GM18499 (cell line): ENCODE data around the gene CHRNA10.
"Not testable (repeated sequence)": the region's sequence is repeated elsewhere in the genome, so short reads cannot be mapped to it uniquely, and the experiment has no call there.

Experiments
- ATAC-seq: cut with Tn5 transposase; IDR thresholded peaks from one replicate; pipeline ENCODE4 v1.9.1; 2021; ENCODE audit warnings: moderate number of reproducible peaks; ENCODE audit not compliant: insufficient read depth, unreplicated experiment

CHRNA10 gene

DNA sequence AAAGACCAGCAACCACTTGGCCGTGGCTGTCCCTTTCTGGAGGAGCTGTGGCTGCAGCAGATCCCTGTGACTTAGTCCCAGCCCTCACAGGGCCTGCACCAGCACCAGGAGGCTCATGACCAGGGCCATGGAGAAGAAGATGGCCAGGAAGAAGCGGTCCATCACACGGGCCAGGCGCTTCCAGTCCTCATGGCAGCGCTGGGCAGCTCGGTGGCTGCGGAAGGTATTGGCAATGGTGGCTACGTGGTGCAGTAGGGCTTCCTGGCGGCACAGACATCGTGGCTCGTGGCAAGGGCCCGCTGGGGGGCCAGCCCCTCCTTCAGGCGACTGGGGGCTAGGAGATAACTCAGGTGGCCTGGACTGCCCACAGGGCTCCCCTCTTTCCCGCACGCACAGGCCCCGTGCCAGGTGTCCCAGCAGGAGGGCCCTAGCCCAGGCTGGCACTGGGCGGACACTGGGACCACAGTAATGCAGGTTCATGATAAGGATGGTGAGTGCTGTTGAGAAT lies 5.1 kb downstream of the CHRNA10 start:
- ATAC-seq: no peak

DNA sequence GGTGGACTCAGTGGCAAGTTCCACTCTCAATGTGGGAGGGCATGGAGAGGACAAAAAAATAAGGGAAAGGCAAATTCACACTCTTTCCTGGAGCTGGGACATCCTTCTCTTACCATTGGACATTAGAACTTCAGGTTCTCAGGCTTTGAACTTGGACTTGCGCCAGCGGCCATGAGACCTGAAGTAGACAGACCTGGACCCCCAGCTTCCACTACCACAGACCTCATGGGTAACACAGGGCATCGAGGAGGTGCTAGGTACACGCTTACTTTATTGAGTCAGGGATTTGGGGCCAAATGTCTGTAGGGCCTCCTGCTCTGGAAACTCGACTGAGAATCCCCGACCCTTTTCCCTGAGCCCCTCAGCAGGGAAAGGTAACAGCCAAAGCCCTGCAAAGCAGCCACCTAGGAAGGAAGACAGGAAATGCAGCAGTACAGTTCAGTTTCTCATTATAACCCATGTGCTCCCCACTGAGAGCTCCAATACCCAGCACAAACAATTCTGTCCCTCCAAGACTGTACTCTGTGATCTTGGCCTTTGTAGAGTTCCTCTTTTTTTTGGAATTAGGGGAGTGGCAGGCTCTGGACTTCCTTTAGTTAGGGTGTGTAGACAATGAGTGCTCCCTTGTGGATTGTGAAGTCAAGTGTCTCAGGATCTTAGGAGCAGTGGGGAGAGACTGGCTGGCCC lies 5.7 kb downstream of the CHRNA10 start:
- ATAC-seq: no peak

DNA sequence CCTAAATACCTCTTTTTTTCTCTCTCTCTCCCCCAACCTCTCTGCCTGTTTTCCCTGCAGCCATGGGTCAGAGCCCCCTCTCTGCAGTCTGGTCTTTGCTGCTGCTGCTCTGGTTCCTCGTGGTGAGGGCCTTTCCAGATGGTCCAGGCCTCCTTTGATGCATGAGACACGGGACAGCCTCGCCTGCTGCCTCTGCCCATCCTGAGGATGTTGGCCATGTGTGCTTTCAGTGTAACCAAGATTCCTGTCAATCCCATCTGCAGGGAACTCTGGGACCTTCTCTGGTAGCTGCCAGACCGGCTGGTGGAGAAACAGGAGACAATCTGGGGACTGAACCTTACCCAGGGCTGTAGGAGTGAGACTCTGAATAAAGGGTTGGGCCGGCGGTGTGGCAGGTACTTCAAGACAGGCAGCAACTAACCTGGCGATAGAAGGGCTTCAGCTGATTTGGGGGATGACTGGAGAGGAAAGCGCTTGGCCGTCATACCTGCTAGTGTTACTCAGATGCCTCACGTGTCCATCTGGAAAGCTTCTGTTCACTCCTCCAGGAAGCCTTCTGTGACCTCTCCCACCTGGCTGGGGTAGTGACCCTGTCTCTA lies 7.1 kb downstream of the CHRNA10 start:
- ATAC-seq: no peak

DNA sequence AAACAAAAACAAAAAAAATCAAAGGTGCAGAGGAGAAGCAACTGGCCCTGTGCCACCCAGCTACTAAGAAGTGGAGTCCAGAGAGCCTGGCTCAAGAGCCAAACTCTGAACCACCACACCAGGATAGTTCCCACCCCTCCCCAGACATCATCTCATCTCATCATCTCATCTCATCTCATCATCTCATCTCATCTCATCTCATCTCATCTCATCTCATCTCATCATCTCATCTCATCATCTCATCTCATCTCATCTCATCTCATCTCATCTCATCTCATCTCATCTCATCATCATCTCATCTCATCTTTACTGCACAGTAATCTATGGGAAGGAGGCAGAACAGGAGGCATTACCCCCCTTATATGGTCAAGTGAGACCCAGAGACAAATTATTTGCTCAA lies 8.3 kb downstream of the CHRNA10 start:
- no peak for ATAC-seq

DNA sequence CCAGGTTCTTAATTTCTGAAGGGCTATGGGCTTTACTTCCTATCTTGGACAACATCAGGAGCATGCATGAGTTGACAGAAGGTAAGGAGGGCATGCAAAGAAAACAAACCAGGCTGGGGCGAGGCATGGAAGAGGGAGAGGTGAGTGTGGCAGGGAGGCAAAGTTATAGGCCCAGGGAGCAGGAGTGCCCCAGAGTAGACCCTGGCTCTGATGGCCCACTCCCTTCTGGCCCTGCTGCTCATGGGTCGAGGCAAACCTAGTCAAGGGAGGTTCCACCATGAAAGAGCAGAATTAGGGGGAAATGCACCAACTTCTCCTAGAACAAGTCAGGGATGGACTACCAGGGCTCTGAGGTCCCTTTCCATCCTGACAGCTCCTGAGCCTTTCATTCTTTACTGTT lies 10.2 kb downstream of the CHRNA10 start:
- no peak for ATAC-seq

DNA sequence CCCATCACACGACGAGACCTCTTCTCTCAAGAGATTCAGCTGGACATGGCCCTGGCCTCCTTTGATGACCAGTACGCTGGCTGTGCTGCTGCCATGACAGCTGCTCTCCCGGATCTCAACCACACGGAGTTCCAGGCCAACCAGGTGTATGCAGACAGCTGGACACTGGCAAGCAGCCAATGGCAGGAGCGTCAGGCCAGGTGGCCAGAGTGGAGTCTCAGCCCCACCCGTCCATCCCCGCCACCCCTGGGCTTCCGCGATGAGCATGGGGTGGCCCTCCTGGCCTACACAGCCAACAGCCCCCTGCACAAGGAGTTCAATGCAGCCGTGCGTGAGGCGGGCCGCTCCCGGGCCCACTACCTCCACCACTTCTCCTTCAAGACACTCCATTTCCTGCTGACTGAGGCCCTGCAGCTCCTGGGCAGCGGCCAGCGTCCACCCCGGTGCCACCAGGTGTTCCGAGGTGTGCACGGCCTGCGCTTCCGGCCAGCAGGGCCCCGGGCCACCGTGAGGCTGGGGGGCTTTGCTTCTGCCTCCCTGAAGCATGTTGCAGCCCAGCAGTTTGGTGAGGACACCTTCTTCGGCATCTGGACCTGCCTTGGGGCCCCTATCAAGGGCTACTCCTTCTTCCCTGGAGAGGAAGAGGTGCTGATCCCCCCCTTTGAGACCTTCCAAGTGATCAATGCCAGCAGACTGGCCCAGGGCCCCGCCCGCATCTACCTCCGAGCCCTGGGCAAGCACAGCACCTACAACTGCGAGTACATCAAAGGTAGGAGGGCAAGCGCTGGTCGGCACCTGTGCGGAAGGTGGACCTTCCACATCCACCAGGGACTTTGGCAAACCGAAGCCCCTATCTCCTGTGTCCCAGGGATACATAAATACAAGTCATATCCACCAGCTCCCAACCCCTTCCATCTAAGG lies 11.3 kb downstream of the CHRNA10 start:
- no peak for ATAC-seq

DNA sequence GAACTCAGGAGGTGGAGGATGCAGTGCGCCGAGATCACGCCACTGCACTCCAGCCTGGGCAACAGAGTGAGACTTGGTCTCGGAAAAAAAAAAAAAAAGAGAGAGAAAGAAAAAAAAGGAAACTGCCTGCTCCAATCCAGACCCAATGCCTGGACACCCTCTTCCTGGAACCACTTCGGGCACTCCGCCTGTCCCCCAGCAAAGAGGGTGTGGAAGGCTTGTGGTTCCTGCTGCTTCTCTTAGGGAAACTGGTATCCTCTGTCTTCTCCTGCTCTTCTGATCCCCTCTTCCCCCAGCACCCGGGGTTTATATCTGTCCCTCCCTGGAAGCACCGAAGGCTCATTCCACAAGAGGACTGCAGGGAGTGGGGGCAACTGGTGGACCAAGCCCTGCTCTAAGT lies 12.9 kb downstream of the CHRNA10 start:
- ATAC-seq: no peak

DNA sequence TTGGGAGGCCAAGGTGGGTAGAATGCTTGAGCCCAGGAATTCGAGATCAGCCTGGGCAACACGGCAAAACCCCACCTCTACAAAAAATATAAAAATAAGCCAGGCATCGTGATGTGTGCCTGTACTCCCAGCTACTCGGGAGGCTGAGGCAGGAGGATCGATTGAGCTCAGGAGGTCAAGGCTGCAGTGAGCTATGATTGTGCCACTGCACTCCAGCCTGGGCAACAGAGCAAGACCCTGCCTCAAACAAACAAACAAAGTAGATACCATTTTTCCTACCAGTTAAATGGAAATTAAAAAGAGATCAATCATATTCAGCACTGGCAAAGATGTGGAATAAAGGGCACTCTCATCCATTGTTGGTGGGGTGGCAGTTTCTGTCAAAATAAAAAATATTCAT lies 13.9 kb downstream of the CHRNA10 start:
- not testable (repeated sequence) for ATAC-seq

DNA sequence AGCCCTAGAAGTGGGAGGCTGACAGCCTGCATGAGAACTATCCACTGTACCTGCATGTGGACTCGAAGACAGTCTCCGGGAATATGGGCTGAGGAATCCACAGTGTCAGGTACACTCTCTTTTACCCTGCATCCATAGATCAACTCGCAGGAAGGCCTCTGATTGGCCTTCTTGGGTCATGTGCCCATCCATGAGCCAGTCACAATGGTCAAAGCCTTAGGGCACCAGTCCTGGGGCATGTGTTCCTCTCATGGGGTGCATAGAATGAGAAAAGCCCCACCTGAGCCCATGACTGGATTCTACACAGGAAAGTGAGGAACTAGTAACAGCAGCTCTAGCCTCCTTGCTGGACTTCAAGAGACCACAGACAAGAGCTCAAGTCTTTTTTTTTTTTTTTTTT lies 15.6 kb downstream of the CHRNA10 start:
- ATAC-seq: no peak

DNA sequence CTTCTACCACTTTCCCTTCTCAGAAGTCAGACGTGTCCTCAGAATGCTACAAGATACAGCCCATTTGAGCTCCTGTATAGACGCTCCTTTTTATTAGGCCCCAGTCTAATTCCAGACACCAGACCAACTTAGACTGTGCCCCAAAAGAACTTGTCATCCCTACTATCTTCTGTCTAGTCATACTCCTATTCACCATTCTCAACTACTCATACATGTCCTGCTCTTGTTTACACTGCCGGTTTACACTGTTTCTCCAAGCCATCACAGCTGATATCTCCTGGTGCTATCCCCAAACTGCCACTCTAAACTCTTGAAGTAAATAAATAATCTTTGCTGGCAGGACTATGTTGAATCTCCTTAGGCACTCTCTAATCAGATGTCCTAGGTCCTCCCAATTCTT lies 18.7 kb downstream of the CHRNA10 start:
- not testable (repeated sequence) for ATAC-seq

DNA sequence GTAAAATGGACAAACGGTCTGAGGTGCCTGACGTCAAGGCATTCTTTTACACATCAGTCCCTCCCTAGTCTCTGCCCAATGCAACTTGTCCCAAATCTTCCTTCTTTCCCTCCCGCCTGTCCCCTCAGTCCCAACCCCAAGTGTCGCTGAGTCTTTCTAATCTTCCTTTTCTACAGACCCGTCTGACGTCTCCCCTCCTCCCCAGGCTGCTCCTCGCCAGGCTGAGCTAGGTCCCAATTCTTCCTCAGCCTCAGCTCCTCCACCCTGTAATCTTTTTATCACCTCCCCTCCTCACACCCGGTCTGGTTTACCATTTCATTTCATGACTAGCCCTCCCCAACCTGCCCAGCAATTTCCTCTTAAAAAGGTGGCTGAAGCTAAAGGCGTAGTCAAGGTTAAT lies 21.8 kb downstream of the CHRNA10 start:
- not testable (repeated sequence) for ATAC-seq

DNA sequence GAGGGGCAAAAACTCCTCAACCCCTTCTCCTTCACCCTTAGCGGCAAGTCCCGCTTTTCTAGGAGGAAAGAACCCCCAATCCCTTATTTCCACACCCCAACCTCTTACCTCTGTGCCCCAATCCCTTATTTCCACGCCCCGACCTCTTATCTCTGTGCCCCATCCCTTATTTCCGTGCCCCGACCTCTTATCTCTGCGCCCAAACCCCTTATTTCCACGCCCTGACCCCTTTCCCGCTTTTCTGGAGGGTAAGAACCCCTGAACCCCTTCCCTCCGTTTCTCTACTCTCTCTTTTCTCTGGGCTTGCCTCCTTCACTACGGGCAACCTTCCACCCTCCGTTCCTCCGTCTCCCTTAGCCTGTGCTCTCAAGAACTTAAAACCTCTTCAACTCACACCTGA lies 22.3 kb downstream of the CHRNA10 start:
- ATAC-seq: not testable (repeated sequence)

DNA sequence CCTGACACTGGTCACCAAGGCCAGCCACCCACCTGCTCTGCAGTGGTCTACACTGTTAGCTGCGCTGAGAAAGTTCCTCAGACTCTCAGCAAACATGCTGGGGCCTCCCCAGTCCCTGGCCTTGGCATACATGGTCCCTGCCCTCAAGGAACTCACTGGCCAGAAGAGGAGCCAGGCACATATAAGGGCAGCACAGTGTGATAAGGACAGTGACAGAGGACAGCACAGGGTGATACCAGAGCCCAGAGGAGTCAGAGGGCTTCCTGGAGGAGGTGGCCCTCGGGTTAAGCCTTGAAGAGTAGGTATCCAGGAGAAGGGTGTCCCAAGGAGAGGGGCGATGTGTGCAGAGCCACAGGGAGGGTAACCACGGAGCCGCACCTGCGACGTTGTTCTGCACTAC lies 25.6 kb downstream of the CHRNA10 start:
- no peak for ATAC-seq

DNA sequence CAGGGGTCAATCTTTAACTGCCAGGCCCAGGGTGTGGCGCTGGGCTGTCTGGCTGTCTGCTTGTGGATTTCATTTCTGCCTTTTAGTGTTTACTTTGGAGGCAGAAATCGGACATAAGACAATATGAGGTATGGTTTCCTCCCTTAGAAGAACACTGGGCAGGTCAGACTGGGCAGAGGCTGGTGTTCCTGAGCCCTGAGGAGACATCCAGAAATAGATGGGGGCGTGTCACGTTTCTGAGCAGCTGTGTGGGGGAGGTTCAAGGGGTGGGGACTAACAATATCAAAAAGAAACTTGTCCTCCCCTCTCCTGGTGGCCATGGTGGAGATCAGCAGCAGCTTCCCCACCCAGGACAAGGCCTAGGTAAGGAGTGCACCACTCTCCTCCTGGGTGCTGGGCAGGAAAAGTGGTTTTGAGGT lies 26.4 kb downstream of the CHRNA10 start, which contains the start of gene ART1:
Gene ART1 (plus strand): TSS at position 312 of the 419 bp plus-strand sequence. CDS start 14,086 bp downstream, outside the sequence.
- no peak for ATAC-seq

DNA sequence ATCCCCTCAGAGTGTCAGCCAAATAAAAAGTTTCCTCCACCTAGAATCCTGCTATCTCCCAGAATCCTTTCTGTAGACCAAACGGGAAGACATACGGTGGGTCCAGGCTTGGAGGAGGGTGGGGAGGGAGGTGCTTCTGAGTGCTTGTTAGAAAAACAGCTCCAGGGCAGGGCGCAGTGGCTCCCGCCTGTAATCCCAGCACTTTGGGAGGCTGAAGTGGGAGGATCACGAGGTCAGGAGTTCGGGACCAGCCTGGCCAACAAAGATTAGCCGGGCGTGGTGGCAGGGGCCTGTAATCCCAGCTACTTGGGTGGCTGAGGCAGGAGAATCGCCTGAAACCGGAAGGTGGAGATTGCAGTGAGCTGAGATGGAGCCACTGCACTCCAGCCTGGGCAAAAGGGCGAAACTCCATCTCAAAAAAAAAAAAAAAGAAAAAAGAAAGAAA lies 28.1 kb downstream of the CHRNA10 start:
- ATAC-seq: not testable (repeated sequence)

DNA sequence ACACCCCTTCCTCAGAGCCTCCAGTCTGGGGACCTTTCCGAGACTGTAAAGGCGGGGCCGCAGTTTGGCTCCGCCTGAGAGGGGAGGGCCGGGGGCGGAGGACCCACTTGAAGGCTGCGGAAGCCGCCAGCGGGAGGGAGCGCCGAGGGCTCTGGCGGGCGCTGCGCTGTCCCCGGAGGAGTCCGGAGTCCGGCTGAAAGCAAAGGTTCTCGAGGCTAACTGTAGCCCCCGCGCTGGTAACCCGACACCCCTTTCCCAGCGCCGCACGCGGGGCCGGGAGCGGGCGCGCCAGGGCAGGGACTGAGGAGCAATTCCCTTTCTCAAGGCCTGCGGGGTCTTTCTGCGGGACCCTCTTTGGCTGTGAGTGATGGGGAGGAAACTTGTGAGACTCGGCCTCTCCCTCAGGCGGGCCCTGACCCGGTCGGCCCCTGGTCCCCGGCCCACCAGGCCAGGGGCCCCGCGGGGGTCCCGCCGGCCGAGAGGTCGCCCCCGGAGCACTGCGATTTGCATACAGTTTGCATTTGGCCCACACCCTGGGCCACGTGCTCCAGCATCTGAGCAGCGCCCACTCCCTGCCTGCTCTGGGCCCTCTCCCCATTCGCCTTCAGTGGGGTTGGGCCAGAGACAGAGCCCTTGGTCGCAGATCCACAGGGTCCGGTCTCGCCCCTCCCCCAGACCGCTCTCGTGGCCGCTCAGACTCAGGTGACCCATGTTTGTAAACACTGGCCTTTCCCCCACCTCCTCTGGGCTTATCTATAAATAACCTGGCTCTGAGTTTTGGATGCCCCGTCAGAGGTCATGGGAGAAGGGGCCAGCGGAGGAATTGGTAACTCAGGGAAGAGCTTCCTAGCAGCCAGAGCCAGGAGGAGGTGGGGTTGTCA lies 28.9 kb downstream of the CHRNA10 start:
- ATAC-seq: no peak

DNA sequence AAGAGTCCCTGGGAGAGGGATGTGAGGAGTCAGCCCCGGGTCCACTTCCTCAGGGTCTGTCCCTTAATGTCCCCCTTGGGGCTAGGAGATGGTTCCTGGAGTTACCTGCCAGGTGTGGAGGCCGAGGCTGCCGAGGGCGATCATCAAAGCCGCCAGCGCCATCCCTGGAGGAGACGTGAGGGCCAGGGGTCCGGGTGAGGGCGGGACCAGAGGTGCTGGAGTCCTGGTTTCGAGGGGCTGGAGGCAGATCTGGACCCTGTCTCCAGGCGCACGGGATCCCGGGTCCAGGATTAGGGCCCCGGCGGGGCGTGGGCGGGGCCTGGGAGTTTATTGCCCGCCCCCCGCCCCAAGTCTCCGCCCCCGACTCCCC lies 29.5 kb downstream of the CHRNA10 start, which contains the start of gene ART5:
Gene ART5 (minus strand): TSS at position 292 of the 370 bp plus-strand sequence. CDS start 130 bp downstream, at position 162.
- ATAC-seq: no peak

DNA sequence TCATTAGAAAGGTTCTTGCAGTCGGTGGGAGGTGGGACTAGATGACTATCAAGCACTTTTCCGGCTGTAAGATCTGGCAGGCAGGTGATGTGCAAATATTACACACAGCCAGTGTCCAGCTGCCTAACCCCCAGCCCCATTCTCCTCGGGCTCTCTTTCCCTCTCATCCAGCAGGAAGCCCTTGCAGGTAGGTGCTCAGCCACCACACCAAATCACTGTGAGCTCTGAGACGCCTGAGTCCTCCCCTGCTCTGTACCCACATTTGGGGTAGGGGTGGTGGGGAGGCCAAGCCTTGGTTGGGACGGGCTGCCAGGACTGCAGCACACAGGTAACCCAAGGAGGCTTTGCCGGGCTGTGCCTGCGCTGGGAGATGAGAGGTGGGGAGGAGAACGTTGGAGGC lies 30.0 kb downstream of the CHRNA10 start:
- no peak for ATAC-seq

DNA sequence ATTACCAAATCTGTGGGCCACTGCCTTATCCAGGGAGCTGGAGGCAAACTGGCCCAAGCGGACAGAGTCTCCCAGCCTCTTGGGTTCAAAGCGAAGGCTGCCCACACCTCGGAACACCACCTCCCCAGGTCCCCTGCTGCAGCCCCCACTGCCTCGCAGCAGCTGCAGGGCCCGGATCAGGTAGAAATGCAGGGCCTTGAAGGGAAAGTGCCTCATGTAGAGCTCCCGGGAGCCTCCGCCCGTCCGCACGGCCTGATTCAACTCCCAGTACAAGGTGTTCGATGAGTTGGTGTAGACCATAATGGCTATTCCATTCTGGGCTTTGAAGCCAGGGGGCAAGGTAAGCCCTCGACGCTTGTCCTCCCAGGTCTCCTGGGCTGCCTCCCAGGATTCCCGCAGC lies 31.3 kb downstream of the CHRNA10 start:
- no peak for ATAC-seq

DNA sequence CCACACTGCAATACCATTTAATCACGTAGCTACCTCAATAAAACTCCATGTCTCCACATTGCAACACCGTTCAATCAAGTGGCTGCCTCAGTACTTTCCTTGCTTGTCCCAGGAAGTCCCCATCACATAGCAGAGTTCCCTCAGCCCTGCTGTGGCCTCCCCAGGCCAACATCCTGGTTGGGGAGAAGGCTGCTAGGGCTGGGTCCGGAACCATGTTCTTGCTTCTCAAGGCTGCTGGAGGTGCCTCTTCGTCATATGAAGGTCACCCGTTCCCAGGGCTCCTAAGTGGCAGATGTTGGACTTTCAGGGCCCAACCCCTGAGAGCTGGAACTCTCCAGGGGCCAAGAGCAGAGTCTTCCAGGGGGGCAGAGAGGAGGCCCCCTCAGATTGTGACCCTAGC lies 32.7 kb downstream of the CHRNA10 start:
- ATAC-seq: no peak
